CD4-positive, CD25-positive, alpha-beta regulatory T cell (primary cell): ENCODE results near the gene PDE3A. TPM values are rescaled to one million over a fixed set of nuclear protein-coding genes. Genes with fewer than 3 reads are reported as not detected.

ENCODE experiments used
- ATAC-seq, 2 donors: fragments of 150-1000 bp; cut with Tn5 transposase; one replicate each; pipeline ENCODE4 v1.10.0; 2021; ENCODE audit warnings: low read depth in 2 of 2, moderate number of reproducible peaks in 2 of 2, moderate library complexity in 1 of 2
- DNase-seq, 3 donors: peaks; one replicate each; pipeline versions ENCODE4 v3.0.0 to v3.0.0-alpha.2; 2012 to 2022; ENCODE audit warnings: mixed read lengths in 1 of 3
- H3K27ac ChIP-seq: one replicate; pipeline ENCODE4 v1.7.0; 2013; ENCODE audit warnings: mild to moderate bottlenecking, low read length; ENCODE audit not compliant: insufficient read depth, poor library complexity, severe bottlenecking
- H3K27me3 ChIP-seq: one replicate; pipeline ENCODE4 v1.7.0; 2013; ENCODE audit warnings: low read length; ENCODE audit not compliant: control insufficient read depth, insufficient read depth
- H3K36me3 ChIP-seq: one replicate; pipeline ENCODE4 v1.7.0; 2013; ENCODE audit warnings: mild to moderate bottlenecking, low read length, moderate library complexity; ENCODE audit not compliant: control insufficient read depth, insufficient read depth
- H3K4me1 ChIP-seq: 2 replicates; pipeline ENCODE4 v1.7.0; 2013; ENCODE audit warnings: mild to moderate bottlenecking, low read length; ENCODE audit not compliant: insufficient read depth, control insufficient read depth, poor library complexity, severe bottlenecking
- H3K4me3 ChIP-seq: one replicate; pipeline ENCODE4 v1.7.0; 2013; ENCODE audit warnings: low read depth, mild to moderate bottlenecking, low read length, moderate library complexity
- H3K9me3 ChIP-seq, 2 experiments: 1 replicate in 1 of 2; 2 replicates in 1 of 2; pipeline ENCODE4 v1.7.0; 2013; ENCODE audit warnings: low read length in 2 of 2, mild to moderate bottlenecking in 1 of 2, moderate library complexity in 1 of 2; ENCODE audit not compliant: control insufficient read depth in 2 of 2
- H3K27ac Mint-ChIP-seq, 3 donors: one replicate each; pipeline ENCODE4 v1.8.0; 2020 to 2022; ENCODE audit warnings: mild to moderate bottlenecking in 3 of 3, mixed read lengths in 3 of 3, moderate library complexity in 2 of 3
- H3K27me3 Mint-ChIP-seq: one replicate; pipeline ENCODE4 v1.8.0; 2022; ENCODE audit warnings: mild to moderate bottlenecking, mixed read lengths
- H3K36me3 Mint-ChIP-seq: one replicate; pipeline ENCODE4 v1.8.0; 2020; ENCODE audit warnings: mixed read lengths
- H3K4me1 Mint-ChIP-seq, 4 donors: one replicate each; pipeline ENCODE4 v1.8.0; 2020 to 2022; ENCODE audit warnings: mixed read lengths in 4 of 4, mild to moderate bottlenecking in 1 of 4
- H3K4me3 Mint-ChIP-seq, 4 donors: one replicate each; pipeline ENCODE4 v1.8.0; 2020 to 2022; ENCODE audit warnings: mild to moderate bottlenecking in 4 of 4, mixed read lengths in 4 of 4, moderate library complexity in 3 of 4
- H3K9me3 Mint-ChIP-seq, 7 donors: one replicate each; pipeline ENCODE4 v1.8.0; 2020 to 2022; ENCODE audit warnings: mixed read lengths in 7 of 7, mild to moderate bottlenecking in 3 of 7, moderate library complexity in 2 of 7
- polyA plus RNA-seq, 4 donors: library from polyadenylated mRNA; unstranded; fragments of 300-500 nt; fragmentation: Illumina TruSeq; gene quantifications; one replicate each; pipeline ENCODE4 v1.2.3, GENCODE V29; 2021
- total RNA-seq: library from RNA; stranded (reverse); gene quantifications from one replicate; pipeline ENCODE4 v1.2.3, GENCODE V29; 2022

Gene PDE3A
- total and polyA plus RNA-seq, 5 donors from 2014 or later: 0.05 to 0.30 TPM; not detected in 3

DNA sequence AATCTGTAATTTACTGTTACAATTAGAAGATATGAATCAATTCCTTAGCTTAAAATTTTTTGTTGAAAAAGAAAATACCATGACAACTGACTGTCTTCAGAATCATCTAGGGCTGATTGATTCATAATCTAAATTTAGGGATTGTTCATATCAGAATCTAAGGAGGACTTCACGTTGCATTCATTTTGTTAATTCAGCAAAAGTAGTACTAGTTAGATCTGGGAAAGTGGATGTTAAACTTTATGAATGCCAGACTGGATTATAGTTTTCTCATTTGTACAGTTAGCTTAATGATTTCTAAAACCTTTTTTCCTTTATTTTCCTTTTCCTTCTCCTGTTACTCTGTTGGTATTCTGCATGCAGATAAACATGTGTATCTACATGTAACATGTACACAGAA lies 135.5 kb downstream of the PDE3A start:
- Mint-ChIP-seq H3K4me3 (no peak overlapping the region), H3K27ac (no peak overlapping the region), H3K27me3 (no peaks in the 10 kb centered on the region), H3K9me3 (peaks cover 0 to 3% (median 0%) of the 10 kb centered on the region in 7 donors), H3K36me3 (no peaks in the 10 kb centered on the region), H3K4me1 (no peaks in the 10 kb centered on the region)
- ATAC-seq: no peak
- Histone ChIP-seq H3K36me3 (no peaks in the 10 kb centered on the region), H3K9me3 (no peaks in the 10 kb centered on the region), H3K4me1 (no peaks in the 10 kb centered on the region), H3K27me3 (no peaks in the 10 kb centered on the region), H3K27ac (no peak overlapping the region), H3K4me3 (no peak overlapping the region)
- DNase-seq: no peak

GRCh38 chr12:20505056-20505455 lies 136.7 kb downstream of the PDE3A start:
- Histone ChIP-seq H3K9me3 (no peaks in the 10 kb centered on the region), H3K27me3 (no peaks in the 10 kb centered on the region), H3K4me3 (no peak overlapping the region), H3K36me3 (no peaks in the 10 kb centered on the region), H3K4me1 (no peaks in the 10 kb centered on the region), H3K27ac (no peak overlapping the region)
- no peaks in the 10 kb centered on the region for H3K4me1 Mint-ChIP-seq
- DNase-seq: no peak
- ATAC-seq: no peak
- H3K27me3 Mint-ChIP-seq: no peaks in the 10 kb centered on the region
- peaks cover 0 to 3% (median 0%) of the 10 kb centered on the region in 7 donors for H3K9me3 Mint-ChIP-seq
- no peaks in the 10 kb centered on the region for H3K36me3 Mint-ChIP-seq
- no peak overlapping the region for H3K27ac Mint-ChIP-seq
- H3K4me3 Mint-ChIP-seq: no peak overlapping the region

- Histone ChIP-seq H3K27ac (no peak overlapping the region), H3K36me3 (no peaks in the 10 kb centered on the region), H3K4me1 (no peaks in the 10 kb centered on the region), H3K9me3 (no peaks in the 10 kb centered on the region), H3K27me3 (no peaks in the 10 kb centered on the region), H3K4me3 (no peak overlapping the region)
- ATAC-seq: no peak
- no peak overlapping the region for H3K4me3 Mint-ChIP-seq
- peaks cover 0 to 5% (median 0%) of the 10 kb centered on the region in 7 donors for H3K9me3 Mint-ChIP-seq
- H3K27ac Mint-ChIP-seq: no peak overlapping the region
- H3K36me3 Mint-ChIP-seq: no peaks in the 10 kb centered on the region
- no peak for DNase-seq
- no peaks in the 10 kb centered on the region for H3K4me1 Mint-ChIP-seq
- H3K27me3 Mint-ChIP-seq: no peaks in the 10 kb centered on the region
Observed at GRCh38 chr12:20507056-20507455, 138.7 kb downstream of the PDE3A start.

- H3K4me1 ChIP-seq: no peaks in the 10 kb centered on the region
- no peaks in the 10 kb centered on the region for H3K4me1 Mint-ChIP-seq
- H3K36me3 ChIP-seq: no peaks in the 10 kb centered on the region
- H3K9me3 Mint-ChIP-seq: peaks cover 0 to 5% (median 0%) of the 10 kb centered on the region in 7 donors
- H3K27me3 ChIP-seq: no peaks in the 10 kb centered on the region
- no peak overlapping the region for H3K4me3 ChIP-seq
- H3K9me3 ChIP-seq: no peaks in the 10 kb centered on the region
- ATAC-seq: no peak
- DNase-seq: no peak
- no peaks in the 10 kb centered on the region for H3K27me3 Mint-ChIP-seq
- H3K36me3 Mint-ChIP-seq: no peaks in the 10 kb centered on the region
- H3K4me3 Mint-ChIP-seq: no peak overlapping the region
- no peak overlapping the region for H3K27ac Mint-ChIP-seq
- no peak overlapping the region for H3K27ac ChIP-seq
Observed at GRCh38 chr12:20507711-20508110, 139.4 kb downstream of the PDE3A start.

DNA sequence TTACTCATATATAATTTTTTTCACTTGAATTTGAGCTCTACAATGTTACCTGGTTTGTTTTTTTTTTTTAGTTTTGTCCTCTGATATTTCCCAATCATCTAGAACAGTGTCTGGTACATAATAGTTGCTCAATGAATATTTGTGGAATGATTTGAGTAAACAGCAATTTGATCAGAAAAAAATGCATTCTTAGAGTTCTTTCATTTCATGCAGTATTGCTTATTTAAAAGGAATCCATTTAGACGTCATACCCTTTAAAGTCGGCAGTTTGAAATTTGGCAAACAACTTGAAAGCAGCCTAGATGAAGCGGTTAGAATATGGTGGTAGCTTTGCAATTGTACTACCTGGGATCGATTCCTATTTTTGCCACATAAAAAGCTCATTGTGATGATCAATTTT lies 140.0 kb downstream of the PDE3A start:
- Histone ChIP-seq H3K9me3 (no peaks in the 10 kb centered on the region), H3K27me3 (no peaks in the 10 kb centered on the region), H3K36me3 (no peaks in the 10 kb centered on the region), H3K27ac (no peak overlapping the region), H3K4me3 (no peak overlapping the region), H3K4me1 (no peaks in the 10 kb centered on the region)
- DNase-seq (no peak), ATAC-seq (no peak)
- Mint-ChIP-seq H3K4me3 (no peak overlapping the region), H3K36me3 (no peaks in the 10 kb centered on the region), H3K4me1 (no peaks in the 10 kb centered on the region), H3K27me3 (no peaks in the 10 kb centered on the region), H3K9me3 (peaks cover 0 to 5% (median 0%) of the 10 kb centered on the region in 7 donors), H3K27ac (no peak overlapping the region)

DNA sequence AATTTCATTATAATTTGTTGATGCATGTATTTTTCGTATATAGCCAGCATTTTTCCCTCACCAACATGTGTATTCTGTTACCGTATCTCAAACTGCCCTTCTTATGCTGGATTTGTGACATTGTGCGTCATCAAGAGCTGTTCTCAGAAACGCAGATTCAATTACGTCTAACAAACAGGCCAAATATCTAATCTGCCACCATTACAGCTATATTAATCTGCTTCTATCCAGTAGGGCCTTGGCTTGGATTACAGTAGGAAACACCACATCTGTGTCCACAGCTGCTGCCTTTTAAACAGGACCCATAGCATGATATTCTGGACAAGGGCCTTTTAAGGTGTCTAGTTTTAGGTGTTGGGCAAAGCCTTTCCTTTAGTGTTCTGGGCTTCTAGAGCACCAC lies 140.6 kb downstream of the PDE3A start:
- Mint-ChIP-seq H3K4me1 (no peaks in the 10 kb centered on the region), H3K36me3 (no peaks in the 10 kb centered on the region), H3K9me3 (peaks cover 0 to 5% (median 0%) of the 10 kb centered on the region in 7 donors), H3K27ac (no peak overlapping the region), H3K4me3 (no peak overlapping the region), H3K27me3 (no peaks in the 10 kb centered on the region)
- H3K9me3 ChIP-seq: no peaks in the 10 kb centered on the region
- ATAC-seq (no peak), DNase-seq (no peak)
- H3K27ac ChIP-seq: no peak overlapping the region
- no peaks in the 10 kb centered on the region for H3K27me3 ChIP-seq
- no peaks in the 10 kb centered on the region for H3K36me3 ChIP-seq
- no peak overlapping the region for H3K4me3 ChIP-seq
- no peaks in the 10 kb centered on the region for H3K4me1 ChIP-seq

DNA sequence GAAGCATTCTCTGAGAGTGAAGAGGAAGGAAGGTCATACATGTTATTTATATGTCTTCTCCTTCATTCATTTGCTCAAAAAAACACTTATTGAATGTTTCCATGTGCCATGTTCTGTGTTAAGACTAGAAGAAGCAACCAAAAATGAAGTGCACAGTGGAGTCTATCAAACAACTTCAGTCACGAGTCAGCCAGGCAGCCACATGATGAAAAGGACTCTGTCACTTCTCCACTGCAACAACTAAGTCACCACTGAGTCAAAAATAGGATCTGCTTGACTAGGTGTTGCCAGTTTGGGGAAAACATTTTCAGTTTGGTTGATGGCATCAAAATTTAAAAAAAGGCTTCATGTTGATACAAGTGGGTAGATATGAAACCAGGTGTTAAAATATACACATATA lies 142.5 kb downstream of the PDE3A start:
- Histone ChIP-seq H3K4me3 (no peak overlapping the region), H3K27me3 (no peaks in the 10 kb centered on the region), H3K4me1 (no peaks in the 10 kb centered on the region), H3K27ac (no peak overlapping the region), H3K36me3 (no peaks in the 10 kb centered on the region), H3K9me3 (no peaks in the 10 kb centered on the region)
- H3K4me1 Mint-ChIP-seq: no peaks in the 10 kb centered on the region
- DNase-seq (no peak), ATAC-seq (no peak)
- H3K36me3 Mint-ChIP-seq: no peaks in the 10 kb centered on the region
- no peak overlapping the region for H3K27ac Mint-ChIP-seq
- H3K27me3 Mint-ChIP-seq: no peaks in the 10 kb centered on the region
- H3K9me3 Mint-ChIP-seq: peaks cover 0 to 3% (median 0%) of the 10 kb centered on the region in 7 donors
- H3K4me3 Mint-ChIP-seq: no peak overlapping the region

GRCh38 chr12:20513189-20513588 lies 144.9 kb downstream of the PDE3A start:
- Mint-ChIP-seq H3K4me3 (no peak overlapping the region), H3K27ac (no peak overlapping the region), H3K27me3 (no peaks in the 10 kb centered on the region), H3K36me3 (no peaks in the 10 kb centered on the region), H3K4me1 (no peaks in the 10 kb centered on the region), H3K9me3 (peaks cover 0 to 3% (median 0%) of the 10 kb centered on the region in 7 donors)
- no peaks in the 10 kb centered on the region for H3K27me3 ChIP-seq
- ATAC-seq: no peak
- H3K4me1 ChIP-seq: no peaks in the 10 kb centered on the region
- H3K36me3 ChIP-seq: no peaks in the 10 kb centered on the region
- H3K9me3 ChIP-seq: no peaks in the 10 kb centered on the region
- no peak for DNase-seq
- no peak overlapping the region for H3K27ac ChIP-seq
- no peak overlapping the region for H3K4me3 ChIP-seq
